ENCODE data around the gene UBTD2.
"Not testable (repeated sequence)": the region's sequence is repeated elsewhere in the genome, so short reads cannot be mapped to it uniquely, and the experiment has no call there.

Gene UBTD2

DNA sequence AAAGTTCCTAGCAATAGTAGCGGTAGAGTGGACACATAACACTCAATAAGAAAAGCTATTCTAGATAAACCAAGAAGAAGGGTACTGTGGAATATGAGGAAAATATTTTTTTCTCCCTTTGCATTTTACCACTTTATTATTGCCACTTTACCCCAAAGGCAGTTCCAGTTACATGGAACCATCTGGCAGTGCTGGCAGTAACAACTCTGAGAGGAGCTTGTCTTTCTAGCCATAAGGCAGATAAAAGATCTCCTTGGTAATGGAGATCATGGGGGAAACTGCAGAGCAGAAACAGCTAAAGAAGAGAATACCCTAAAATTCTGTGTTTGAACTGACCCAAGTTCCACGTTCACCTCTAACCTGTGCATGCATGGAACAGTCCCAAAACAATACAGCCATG is 38.5 kb downstream of the UBTD2 start:
- no peak for DNase-seq

DNA sequence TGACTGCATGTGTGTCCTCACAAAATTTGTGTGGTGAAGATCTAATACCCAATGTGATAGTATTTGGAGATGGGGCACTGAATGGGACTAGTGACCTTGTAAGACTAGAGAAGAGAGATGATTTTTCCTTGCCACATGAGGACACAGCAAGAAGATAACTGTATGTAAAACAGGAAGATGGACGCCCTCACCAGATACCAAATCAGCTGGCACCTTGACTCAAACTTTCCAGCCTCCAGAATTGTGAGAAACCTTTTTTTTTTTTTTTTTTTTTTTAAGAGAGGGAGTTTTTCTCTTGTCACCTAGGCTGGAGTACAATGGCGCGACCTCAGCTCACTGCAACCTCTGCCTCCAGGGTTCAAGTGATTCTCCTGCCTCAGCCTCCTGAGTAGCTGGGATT is 40.3 kb downstream of the UBTD2 start:
- DNase-seq, result no peak

DNA sequence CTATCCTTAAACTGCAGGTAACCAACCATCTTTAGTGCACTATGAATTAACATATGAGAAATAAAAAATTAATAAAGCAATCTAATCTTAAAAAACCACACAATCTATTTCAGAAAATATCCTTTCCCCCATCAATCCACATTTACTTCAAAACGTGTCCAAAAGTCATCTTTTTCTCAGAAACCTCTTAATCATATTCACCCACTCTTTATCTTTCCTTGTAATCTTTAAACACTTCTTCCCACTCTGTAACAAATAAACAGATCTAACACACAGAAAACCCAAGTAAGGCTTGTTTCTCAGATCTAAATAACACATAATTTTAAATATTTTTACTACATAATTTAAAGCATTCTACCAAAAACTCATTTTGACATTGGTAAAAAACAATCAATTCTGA is 45.2 kb downstream of the UBTD2 start:
- DNase-seq, result no peak

DNA sequence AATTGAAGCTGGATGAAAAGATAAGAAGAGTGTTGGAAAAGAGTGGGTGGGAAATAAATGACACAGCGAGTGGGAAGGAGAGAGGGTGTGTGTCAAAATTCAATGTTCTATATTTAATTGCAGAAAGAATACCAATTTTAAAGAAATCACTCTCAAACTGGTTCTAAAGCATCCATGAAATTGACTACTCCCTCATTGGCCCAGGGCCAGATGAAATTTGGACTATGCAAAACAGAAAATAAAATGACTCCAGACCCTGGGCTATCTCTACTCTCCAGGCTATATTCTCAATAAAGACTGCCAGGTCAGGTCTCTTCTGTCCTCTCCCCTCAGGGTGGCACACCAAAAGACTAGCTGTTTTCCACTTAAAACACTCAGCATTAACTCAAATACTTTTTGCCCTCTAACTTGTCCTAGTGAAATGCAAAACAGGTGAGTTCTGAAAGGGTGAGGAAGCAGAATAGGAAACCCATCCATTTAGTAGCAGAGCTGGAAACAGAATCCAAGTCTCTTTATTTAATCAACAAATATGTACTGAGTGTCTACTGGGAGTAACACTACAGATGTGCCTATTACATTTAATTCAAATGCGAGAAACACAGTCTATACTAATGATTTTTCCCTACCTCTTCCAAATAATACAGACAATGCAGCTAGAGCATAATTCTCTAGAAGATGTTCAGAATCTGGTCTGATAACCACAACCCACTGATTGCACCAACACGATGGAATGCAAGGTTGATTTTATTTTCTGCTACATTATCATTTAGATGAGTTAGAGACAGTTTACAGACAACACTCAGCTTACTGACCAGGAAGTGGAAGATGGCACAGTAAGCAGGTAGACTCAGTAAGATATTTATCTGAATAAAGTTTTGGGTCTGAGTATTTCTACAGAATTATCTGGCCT is 47.5 kb downstream of the UBTD2 start:
- no peak for DNase-seq

DNA sequence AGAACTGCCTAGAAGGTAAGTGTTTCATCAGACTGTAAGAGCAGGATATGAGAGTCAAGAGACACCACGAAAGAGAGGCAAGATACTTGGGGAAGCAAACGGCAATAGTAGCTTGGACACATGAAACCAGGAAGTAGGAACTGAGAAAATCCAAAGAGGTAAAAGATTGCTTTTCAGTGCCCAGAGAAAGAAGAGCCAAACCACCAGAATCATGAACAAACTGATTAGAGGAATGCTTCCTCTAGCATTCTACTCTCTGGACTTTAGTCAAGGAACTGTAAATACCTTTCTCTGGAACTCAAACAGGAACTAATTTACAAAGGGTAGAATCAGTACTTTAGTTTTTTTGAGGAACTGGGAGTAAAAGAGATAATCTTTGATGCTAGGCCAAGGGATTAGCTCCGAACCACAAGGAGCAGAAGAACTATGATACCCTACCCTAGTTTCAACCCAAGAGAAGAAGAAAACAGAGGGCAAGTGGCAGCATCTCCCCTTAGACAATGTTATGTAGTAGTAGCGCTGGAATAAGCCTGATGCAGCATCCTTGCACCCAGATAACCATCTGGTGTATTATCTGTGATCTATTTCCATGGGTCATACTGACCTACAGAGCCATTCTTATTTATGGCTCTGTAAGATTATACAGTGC is 48.3 kb downstream of the UBTD2 start:
- no peak for DNase-seq

DNA sequence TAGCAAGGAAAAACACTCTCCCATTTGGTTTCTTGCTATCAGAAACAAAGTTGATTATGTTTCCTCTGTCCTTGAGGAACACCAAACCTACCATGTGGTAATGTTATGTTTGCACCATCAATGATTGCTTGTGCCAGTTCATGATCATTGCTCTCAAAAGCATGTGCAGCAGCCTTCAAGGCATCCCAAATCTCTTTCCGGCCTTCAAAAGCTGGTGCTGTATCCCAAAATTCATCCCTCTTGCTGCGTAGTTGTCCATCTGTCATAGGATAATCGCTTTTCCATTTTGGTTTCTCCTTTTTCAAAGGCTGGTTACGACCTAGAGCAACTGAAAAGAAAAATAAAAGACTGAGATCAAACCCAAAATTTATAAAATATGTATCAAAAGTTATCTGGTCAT is 49.5 kb downstream of the UBTD2 start:
- no peak for DNase-seq

DNA sequence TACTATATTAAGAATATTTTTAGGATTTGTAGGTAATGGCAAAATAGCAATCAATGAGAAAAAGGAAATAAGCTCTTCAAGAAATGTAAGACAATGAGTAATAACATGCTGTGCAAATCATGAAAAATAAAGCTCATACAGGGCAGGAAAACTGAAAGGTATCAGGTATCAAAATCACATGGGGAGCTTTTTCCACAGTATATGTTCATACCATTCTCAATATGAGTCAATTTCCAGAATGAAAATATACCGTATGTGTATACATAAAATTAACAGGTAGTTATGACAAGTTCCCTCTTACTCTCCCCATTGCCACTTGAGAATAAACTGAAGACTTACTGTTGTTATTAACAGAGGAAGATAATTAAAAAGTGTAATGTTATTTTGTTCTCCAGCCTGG is 53.7 kb downstream of the UBTD2 start:
- no peak for DNase-seq

DNA sequence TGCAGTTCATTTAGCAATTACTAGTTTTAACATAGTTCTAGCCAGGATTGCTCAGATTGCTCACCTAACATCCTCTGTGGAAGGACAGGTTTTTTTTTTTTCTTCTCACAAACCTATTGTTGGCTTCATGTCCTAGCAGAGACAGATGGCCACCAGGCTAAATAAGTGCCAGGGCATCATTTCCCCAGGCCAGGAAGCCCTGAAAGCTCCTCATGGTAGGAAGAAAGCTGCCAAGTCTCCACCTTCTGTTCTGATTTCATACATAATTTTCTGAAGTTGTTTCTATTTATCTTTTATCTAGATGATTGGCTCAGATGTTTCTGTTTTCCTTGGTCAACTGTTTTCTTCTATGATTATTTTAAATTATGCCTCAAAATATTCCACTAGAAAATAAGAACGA is 58.6 kb downstream of the UBTD2 start:
- no peak for DNase-seq

DNA sequence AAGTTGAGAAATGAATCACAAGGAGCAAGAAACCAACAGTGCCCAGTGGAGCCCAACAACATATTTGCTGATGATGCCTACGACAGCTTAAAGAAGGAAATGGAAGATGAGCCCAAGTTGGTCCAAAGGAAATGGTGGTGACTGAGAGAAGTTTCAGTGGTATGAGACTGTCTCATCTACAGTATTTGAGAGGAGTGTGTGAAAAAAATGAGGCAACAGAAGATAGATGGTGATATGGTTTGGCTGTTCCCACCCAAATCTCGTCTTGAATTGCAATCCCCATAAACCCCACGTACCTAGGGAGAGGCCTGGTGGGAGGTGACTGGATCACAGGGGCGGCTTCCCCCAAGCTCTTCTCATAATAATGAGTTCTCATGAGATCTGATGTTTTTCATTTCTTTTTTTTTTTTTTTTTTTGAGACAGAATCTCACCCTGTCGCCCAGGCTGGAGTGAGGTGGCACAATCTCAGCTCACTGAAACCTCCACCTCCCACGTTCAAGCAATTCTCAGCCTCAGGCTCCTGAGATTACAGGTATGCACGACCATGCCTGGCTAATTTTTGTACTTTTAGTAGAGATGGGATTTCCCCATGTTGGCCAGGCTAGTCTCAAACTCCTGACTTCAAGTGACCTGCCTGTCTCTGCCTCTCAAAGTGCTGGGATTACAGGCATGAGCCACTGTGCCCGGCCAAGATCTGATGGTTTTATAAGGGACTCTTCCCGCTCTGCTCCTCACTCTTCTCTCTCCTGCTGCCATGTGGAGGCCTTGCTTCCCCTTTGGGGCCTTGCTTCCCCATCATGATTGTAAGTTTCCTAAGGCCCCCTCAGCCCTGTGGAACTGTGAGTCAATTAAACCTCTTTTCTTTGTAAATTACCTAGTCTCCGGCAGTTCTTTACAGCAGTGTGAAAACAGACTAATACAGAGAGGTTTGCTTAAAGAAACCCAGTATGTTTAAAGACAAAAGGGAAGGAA is 59.4 kb downstream of the UBTD2 start:
- no peak for DNase-seq

DNA sequence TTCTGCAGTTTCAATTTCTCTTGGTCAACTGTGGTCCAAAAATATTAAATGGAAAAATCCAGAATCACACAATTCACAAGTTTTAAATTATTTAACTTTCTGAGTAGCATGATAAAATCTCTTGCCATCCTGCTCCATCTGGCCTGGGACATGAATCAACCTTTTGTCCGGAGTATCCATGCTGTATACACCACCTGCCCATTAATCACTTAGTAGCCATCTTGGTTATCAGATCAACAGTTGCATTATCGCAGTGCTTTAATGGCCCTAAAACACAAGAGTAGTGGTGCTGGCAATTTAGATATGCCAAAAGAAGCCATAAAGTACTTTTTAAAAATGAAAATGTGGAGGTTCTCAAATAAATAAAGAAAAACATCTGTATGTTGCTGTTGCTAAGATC is 64.3 kb downstream of the UBTD2 start:
- no peak for DNase-seq

DNA sequence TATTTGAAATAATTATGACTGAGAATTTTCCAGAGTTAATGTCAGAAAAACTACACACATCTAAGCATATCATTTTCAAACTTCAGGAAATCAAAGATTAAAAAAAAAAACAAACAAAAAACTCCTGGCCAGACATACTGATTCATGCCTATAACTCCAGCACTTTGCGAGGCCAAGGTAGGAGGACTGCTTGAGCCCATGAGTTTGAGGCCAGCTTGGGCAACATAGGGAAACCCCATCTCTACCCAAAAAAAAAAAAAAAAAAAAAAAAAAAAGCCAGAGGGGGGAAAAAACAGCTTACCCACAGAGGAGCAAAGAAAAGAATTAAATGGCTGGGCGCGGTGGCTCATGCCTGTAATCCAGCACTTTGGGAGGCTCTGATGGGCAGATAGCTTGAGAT is 67.2 kb downstream of the UBTD2 start:
- DNase-seq, result no peak

DNA sequence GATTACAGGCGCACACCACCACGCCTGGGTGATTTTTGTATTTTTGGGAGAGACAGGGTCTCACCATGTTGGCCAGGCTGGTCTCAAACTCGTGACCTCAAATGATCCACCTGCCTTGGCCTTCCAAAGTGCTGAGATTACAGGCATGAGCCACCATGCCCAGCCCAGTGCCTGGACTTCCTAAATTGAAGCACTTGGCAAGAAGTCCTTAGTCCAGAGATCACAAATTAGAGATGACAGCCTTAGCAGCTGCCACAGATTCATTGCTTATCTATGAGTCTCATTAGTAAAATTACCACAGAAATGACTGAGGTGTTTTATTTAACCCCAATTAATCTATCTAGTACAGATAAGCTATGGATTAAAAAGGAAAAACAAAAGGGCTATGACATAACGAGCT is 70.4 kb downstream of the UBTD2 start:
- DNase-seq, result no peak

DNA sequence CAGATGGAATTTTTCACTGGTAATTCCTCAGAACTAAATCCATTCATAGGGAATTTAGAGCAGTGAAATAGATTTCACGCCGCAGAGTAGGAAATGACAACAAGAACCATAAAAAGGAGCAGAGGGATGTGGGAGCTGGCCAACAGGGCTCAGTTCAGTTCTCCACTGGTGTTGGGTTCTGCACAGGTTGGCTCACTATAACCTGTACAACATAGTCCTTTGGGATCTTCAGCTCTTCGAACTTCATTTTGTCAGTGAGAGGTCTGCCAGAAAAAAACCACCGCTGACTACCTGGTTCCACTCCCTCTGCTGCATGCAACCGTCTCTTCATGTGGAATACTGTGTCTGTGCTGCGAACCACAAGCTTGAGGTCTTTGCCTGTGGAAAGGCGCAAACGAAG is 71.9 kb downstream of the UBTD2 start:
- DNase-seq, result no peak

DNA sequence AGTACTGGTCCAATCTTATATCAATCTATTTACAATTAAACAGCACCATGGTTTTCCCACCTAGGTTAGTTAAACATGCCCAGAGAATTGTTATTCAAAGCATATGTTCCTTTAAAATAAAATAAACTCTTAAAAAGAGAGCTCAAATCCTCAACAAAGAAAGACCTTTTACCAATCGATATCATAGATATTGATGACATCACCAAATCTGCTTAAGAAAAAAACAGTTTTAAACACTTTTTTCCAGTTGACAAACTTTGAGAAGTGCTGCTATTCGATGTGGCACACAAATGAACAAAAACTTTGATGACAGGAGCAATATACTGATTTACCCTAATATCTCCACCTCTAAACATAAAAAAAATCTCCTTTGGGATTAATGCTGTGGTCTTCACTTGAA is 73.8 kb downstream of the UBTD2 start:
- DNase-seq, result no peak

DNA sequence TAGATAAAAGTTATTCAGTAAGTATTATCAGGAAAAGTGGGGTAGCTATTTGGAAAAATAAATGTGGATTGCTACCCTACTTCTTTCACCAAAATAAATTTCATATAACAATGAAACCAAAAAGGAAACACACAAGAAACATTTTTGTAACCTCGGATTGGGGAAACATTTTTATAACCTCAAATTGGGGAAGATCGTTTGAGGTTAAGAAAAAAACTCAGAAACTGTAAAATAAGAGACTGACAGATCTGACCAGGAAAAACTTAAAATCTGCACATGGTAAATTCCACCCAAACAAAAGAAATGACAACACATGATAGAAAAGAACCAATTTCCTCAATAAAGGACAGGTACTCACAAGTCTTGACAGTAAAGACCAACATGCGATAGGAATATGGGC is 76.1 kb downstream of the UBTD2 start:
- no peak for DNase-seq

DNA sequence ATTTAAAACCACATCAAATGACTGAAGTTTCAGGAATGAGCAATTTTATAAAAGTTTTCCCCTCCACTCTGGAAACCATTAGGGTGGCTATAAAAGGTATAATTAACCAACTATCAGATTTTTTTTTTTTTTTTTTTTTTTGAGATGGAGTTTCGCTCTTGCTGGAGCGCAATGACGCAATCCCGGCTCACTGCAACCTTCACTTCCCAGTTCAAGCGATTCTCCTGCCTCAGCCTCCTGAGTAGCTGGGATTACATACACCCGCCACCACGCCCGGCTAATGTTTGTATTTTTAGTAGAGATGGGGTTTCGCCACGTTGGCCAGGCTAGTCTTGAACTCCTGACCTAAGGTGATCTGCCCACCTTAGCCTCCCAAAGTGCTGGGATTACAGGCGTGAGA is 77.6 kb downstream of the UBTD2 start:
- DNase-seq, result not testable (repeated sequence)

DNA sequence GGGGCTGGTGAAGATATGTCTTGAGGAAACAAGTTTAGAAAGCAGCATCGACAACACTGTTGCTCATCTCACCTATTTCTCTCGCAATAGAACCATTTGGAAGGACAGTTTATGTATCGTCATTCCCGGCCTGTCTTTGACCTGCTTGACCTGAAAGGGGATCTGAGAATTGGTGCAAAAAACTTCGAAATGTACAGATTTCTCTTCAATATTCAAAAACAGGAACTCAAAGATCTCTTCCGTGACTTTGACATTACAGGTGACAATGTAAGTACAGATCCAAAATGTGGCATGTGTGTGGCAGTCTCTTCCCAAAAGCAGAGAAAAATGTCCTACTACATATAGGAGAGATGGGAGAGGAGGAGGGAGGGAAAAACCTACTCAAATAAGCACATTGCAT is 83.1 kb downstream of the UBTD2 start:
- no peak for DNase-seq

DNA sequence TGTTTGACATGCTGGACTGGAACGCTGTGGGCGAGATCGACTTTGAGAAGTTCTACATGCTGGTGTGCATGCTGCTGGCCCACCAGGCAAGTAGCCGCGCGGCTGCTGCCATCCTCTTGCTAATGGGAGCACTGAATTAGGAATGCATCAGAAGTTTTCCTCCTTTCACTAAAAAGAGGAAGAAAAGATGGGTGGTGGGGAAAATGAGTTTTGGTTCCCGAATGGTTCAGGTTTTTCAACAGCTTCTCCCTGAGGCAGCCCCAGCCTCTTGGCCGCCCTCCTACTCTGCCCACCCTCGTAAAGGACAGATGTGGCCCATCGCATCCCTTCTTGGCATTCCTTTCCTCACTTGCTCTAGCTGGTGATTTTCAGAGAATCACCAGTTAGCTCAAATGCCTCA is 84.1 kb downstream of the UBTD2 start:
- DNase-seq, result no peak

DNA sequence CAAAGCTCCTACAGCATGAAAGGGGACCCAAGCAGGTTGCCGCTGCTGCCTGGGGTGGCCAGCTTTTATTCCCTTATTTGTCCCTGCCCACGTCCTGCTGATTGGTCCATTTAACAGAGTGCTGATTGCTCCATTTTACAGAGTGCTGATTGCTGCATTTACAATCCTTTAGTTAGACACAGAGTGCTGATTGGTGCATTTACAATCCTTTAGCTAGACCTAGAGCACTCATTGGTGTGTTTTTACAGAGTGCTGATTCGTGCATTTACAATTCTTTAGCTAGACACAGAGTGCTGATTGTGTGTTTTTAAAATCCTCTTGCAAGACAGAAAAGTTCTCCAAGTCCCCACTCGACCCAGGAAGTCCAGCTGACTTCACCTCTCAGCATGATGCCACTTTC is 85.8 kb downstream of the UBTD2 start:
- DNase-seq, result not testable (repeated sequence)

DNA sequence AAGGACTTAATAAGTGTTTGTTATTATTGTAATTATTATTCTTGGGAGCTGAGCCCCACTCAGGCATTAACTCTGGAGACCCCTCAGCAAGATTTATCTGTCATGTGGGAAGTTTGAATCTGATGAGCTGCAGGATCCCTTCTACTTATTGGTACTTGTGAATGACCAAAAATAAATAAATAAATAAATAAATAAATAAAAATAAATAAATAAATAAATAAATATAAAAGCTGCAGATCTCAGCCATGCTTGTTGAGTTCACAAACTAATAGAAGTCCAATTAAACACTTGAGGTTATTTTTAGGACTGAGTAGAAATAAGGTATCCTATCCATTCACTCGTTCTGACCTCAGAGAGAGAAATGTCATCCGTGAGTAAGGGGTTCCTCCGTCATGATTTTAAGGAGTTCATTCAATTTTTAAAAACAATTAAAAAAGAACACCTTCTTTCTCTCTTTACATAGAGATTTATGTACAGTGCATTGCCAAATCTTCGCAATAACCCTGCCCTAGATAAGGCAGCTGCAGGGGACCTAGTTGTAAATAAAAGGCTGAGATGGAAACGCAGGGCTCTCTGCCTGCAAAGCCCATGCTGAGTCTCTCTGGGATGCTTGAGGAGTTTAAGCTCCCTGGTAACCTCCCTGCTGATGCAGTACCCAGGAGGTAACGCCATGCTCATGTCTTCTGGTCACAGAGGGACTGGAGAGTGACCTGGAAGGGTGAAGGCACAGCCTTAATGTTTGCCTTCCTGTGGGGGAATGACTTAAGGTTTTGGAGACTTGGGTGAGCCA is 88.4 kb downstream of the UBTD2 start:
- DNase-seq, result no peak

DNA sequence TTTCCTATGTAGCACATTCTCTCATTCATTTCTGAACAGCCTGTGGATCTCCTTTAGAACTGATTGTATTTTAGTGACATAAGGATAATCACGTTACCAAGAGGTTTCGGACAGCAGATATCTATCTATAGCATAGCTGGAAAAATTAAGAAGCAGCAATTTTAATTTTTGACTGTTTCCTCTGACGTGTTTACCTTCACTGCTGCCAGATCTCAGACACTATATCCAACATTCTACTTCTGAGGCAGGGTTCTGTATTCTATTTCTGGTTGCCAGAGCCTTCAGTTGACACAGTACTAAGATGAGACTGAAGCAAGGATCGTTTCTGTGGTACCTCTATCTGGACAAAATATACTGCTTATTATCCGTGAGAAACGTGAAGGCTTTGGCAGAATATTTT is 89.7 kb downstream of the UBTD2 start, which contains the start of gene EFCAB9:
TSS of gene EFCAB9 (plus strand) at position 301 of the 400 bp plus-strand sequence. CDS start at position 302, 1 bp downstream.
- DNase-seq, result no peak

DNA sequence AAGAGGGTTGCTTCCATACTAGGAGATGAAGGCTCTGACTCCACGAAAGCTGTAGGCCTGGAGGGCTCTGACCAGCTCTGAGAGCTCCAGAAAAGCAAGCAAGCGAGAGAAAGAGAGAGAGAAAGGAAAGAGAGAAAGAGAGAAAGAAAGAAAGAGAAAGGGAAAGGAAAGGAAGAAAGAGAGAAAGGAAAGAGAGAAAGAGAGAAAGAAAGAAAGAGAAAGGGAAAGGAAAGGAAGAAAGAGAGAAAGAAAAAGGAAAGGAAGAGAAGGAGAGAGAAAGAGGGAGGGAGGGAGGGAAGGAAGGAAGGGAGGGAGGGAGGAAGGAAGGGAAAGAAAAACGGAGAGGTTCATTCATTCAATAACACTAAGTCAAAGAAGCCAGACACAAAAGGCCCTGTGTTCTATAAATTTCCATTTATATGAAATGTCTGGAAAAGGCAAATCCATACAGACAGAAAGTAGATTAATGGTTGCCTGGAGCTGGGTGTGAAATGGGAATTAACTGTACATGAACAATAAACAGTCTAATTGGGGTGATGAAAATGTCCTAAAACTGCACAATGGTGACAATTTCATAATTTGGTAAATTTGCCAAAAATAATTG is 93.8 kb downstream of the UBTD2 start:
- DNase-seq, result no peak
